ENCODE data around the gene FBXO17. TPM values are rescaled to one million over a fixed set of nuclear protein-coding genes. Genes with fewer than 3 reads are reported as not detected.
A peak's percentile ranks its signal among the peaks of the same experiment; 100 is the strongest.

FBXO17 gene, protein sequence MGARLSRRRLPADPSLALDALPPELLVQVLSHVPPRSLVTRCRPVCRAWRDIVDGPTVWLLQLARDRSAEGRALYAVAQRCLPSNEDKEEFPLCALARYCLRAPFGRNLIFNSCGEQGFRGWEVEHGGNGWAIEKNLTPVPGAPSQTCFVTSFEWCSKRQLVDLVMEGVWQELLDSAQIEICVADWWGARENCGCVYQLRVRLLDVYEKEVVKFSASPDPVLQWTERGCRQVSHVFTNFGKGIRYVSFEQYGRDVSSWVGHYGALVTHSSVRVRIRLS
- 10 to 100 TPM in 3 of 6 donors, 1 to 10 TPM in 3; 5.0 to 18.9 (median 10.4) TPM for total RNA-seq

GRCh38 chr19:38975214-38975860, at the start of gene FBXO17:
Gene FBXO17, minus strand, starts transcription at chr19:38975742. Its CDS starts 25,423 bp downstream, at chr19:38950319.
- Histone ChIP-seq H3K4me3 (peak within 1 kb of the TSS; percentile 47 to 75 (median 62)), H3K27me3 (no peaks in the 10 kb centered on the region), H3K4me1 (peaks cover 7 to 20% (median 11%) of the 10 kb centered on the region in 4 donors), H3K36me3 (no peaks in the 10 kb centered on the region), H3K9me3 (no peaks in the 10 kb centered on the region), H3K27ac (peak within 1 kb of the TSS; percentile 65 to 89 (median 79))
- 8 to 39% methylated on average over 4 to 24 of the region's 63 CpGs for WGBS, 2 donors
- ATAC-seq (ENCODE audit: low FRiP score in 2 of 2), result peak; percentile 31 to 93
- DNase-seq, result peak; percentile 30 to 92
- peak in 1 of 2 donors; percentile 28 for TF ChIP-seq POLR2AphosphoS5 (IDR thresholded peaks at IDR 0.05)
- TF ChIP-seq EP300 (IDR thresholded peaks at IDR 0.05), result no peak

- Histone ChIP-seq H3K27me3 (no peaks in the 10 kb centered on the region), H3K36me3 (no peaks in the 10 kb centered on the region), H3K4me1 (no peaks in the 10 kb centered on the region), H3K9me3 (no peaks in the 10 kb centered on the region), H3K27ac (no peak overlapping the region), H3K4me3 (no peak overlapping the region)
- ATAC-seq (ENCODE audit: low FRiP score in 2 of 2) (no peak), DNase-seq (no peak)
- no peak for TF ChIP-seq POLR2AphosphoS5 (IDR thresholded peaks at IDR 0.05)
- no peak for TF ChIP-seq POLR2A (IDR thresholded peaks at IDR 0.05)
- TF ChIP-seq EP300 (IDR thresholded peaks at IDR 0.05), result no peak
- WGBS, 2 donors, result 89 to 91% methylated on average over 13 to 14 of the region's 14 CpGs
These were observed 49.5 kb upstream of the FBXO17 start for GRCh38 chr19:39024875-39025641.

- ATAC-seq (ENCODE audit: low FRiP score in 2 of 2) (no peak), DNase-seq (no peak)
- WGBS, 2 donors, result 85 to 86% methylated on average over 4 of the region's 4 CpGs
- TF ChIP-seq, protein P1, sequence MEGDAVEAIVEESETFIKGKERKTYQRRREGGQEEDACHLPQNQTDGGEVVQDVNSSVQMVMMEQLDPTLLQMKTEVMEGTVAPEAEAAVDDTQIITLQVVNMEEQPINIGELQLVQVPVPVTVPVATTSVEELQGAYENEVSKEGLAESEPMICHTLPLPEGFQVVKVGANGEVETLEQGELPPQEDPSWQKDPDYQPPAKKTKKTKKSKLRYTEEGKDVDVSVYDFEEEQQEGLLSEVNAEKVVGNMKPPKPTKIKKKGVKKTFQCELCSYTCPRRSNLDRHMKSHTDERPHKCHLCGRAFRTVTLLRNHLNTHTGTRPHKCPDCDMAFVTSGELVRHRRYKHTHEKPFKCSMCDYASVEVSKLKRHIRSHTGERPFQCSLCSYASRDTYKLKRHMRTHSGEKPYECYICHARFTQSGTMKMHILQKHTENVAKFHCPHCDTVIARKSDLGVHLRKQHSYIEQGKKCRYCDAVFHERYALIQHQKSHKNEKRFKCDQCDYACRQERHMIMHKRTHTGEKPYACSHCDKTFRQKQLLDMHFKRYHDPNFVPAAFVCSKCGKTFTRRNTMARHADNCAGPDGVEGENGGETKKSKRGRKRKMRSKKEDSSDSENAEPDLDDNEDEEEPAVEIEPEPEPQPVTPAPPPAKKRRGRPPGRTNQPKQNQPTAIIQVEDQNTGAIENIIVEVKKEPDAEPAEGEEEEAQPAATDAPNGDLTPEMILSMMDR (IDR thresholded peaks at IDR 0.05), result no peak
- no peak for TF ChIP-seq POLR2A (IDR thresholded peaks at IDR 0.05)
- no peak for TF ChIP-seq POLR2AphosphoS5 (IDR thresholded peaks at IDR 0.05)
- TF ChIP-seq EP300 (IDR thresholded peaks at IDR 0.05), result no peak
- Histone ChIP-seq H3K4me1 (no peaks in the 10 kb centered on the region), H3K9me3 (no peaks in the 10 kb centered on the region), H3K4me3 (no peak overlapping the region), H3K36me3 (no peaks in the 10 kb centered on the region), H3K27ac (no peak overlapping the region), H3K27me3 (no peaks in the 10 kb centered on the region)
These were observed 45.5 kb upstream of the FBXO17 start for GRCh38 chr19:39021063-39021462.

DNA sequence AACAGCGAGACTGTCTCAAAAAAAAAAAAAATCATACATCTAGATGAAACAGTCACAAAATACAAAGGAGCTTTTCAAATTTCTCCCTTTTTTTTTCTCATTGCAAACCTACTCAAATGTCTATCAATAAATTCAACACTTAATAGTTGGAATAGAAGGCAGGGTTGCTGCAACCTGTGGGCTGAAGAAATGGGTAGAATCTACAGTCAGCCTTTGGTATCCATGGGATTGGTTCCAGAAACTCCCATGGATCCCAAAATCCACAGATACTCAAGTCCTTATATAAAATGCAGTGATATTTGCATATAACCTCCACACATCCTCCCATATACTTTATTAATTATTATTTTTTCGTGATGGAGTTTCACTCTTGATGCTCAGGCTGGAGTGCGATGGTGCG, 42.1 kb upstream of the FBXO17 start:
- no peak for DNase-seq
- Histone ChIP-seq H3K4me3 (no peak overlapping the region), H3K27ac (no peak overlapping the region), H3K36me3 (no peaks in the 10 kb centered on the region), H3K9me3 (no peaks in the 10 kb centered on the region), H3K4me1 (no peaks in the 10 kb centered on the region), H3K27me3 (no peaks in the 10 kb centered on the region)
- ATAC-seq (ENCODE audit: low FRiP score in 2 of 2), result no peak
- WGBS, 2 donors, result 92 to 94% methylated on average over 4 of the region's 4 CpGs
- TF ChIP-seq POLR2A (IDR thresholded peaks at IDR 0.05), result no peak
- no peak for TF ChIP-seq EP300 (IDR thresholded peaks at IDR 0.05)
- no peak for TF ChIP-seq POLR2AphosphoS5 (IDR thresholded peaks at IDR 0.05)
- TF ChIP-seq, protein P1 (IDR thresholded peaks at IDR 0.05), result no peak

- DNase-seq (no peak), ATAC-seq (ENCODE audit: low FRiP score in 2 of 2) (no peak)
- Histone ChIP-seq H3K27me3 (no peaks in the 10 kb centered on the region), H3K27ac (no peak overlapping the region), H3K36me3 (no peaks in the 10 kb centered on the region), H3K9me3 (no peaks in the 10 kb centered on the region), H3K4me1 (no peaks in the 10 kb centered on the region), H3K4me3 (no peak overlapping the region)
- WGBS, 2 donors, result 79 to 83% methylated on average over 6 of the region's 6 CpGs
- no peak for TF ChIP-seq POLR2AphosphoS5 (IDR thresholded peaks at IDR 0.05)
- no peak for TF ChIP-seq EP300 (IDR thresholded peaks at IDR 0.05)
- TF ChIP-seq POLR2A (IDR thresholded peaks at IDR 0.05), result no peak
- TF ChIP-seq, protein P1 (IDR thresholded peaks at IDR 0.05), result no peak
These were observed 41.5 kb upstream of the FBXO17 start for GRCh38 chr19:39017026-39017425.

Measured in upper lobe of left lung (tissue), 6 donors.